Fibroblast of gingiva (primary cell): ENCODE data around the gene KCTD11.
"Not testable (repeated sequence)": the region's sequence is repeated elsewhere in the genome, so short reads cannot be mapped to it uniquely, and the experiment has no call there.

Source experiments
- DNase-seq: peaks from one replicate; pipeline ENCODE4 v3.0.0-alpha.2; 2011; ENCODE audit warnings: low read depth

The KCTD11 gene

DNA sequence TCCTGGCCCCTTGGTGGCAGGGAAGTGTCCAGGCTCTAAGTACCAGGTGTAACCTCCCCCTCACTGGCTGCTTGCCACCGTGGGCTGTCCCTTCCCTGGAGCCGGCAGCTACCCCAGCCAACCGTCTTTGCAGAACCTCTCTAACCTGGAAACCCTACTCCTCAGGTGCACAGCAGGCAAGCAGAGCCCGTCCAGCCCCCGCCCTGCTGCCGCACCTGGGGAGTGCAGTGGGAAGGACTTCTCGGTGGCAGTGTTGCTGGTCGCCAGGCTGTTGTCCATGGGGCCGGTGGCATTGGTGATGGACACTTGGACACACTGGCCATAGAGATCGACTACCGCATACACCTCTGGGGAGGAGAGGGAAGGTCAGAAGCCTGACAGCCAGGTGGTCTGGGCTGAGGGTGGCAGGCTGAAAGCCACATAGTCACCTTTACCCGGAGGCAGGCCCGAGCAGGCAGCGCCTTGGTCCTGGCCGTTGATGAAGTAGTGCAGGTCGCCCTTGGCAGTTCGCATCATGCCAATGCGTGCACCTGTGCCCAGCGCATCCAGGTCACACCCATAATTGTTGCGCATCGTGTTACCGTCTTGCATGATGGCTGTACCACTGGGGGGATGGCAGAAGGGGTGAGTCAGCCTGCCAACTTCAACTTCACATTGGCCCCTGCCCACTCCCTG lies 29.3 kb upstream of the KCTD11 start:
- no peak for DNase-seq

- no peak for DNase-seq
These were observed 28.1 kb upstream of the KCTD11 start for GRCh38 chr17:7323731-7324437.

GRCh38 chr17:7324438-7324779 lies 27.6 kb upstream of the KCTD11 start:
- DNase-seq, result no peak

GRCh38 chr17:7325031-7325528 lies 26.9 kb upstream of the KCTD11 start:
- DNase-seq, result no peak

GRCh38 chr17:7326186-7326585 lies 25.8 kb upstream of the KCTD11 start:
- no peak for DNase-seq

DNA sequence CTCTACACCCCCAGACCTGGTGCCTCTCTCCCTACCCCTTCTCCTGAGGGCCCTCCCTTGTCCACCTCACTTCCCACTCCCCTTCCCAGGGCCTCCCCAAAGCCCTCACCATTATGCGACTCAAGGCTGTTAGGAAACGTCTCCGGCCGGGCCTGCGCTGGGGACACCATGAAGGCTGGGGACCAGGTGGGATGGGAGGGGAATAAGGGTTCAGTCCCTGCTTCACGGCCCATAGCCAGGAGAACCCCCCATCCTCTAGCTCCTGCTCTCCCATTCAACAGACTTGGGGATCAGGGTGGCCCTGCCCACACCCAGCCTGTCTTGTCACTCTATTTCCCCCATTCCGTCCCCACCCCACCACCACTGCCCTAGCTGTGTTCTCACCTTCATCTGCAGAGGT lies 24.9 kb upstream of the KCTD11 start:
- no peak for DNase-seq

- DNase-seq, result no peak
These were observed 24.5 kb upstream of the KCTD11 start for GRCh38 chr17:7327501-7327900.

DNA sequence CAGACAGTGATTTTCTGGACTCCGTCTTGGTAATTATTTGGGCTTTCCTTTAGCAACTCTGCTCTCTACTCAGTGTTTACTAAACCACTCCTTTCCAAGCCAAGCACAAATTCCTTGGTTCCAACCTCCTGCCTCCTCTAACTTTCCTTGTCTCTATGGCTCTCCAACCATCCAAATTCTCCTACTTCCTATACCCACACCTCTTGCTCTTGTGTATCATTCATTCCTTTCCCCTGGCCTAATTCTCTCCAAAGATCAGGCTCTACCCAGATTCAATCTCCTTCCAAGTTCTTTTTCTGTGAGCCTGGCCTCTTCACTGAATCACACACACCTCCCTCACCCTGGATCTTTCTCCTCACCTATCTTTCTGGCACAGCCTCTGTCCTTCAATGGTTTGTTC lies 24.0 kb upstream of the KCTD11 start:
- DNase-seq, result no peak

DNA sequence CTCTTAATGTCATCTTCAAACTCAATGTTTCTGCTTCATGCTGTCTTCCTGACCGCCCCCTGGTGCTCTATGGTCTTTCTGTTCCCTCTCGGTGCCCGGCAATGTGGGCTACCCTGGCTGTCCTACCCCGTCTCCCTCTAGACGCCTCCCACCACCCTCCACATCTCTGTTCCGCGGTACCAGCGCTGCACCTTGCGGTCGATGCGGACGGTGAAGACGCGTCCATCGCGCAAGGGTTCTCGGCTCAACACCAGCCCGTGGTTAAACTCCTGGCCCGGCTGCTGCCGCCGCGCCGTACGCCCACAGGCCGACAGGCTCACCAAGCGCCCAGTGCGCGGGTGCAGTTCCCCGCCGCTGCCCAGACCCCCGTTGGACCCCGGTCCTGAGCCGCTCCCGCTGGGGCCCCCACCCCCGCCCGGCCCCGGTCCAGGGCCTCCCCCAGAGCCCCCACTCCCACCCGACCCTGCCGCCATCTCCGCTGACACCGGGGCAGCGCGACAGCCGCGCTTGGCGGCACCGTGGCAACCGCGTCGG lies 23.1 kb upstream of the KCTD11 start, which contains the start of gene NEURL4:
Gene NEURL4, minus strand, starts transcription at position 496 of the 534 bp plus-strand sequence. Its CDS starts 23 bp downstream, at position 473.
- no peak for DNase-seq

DNA sequence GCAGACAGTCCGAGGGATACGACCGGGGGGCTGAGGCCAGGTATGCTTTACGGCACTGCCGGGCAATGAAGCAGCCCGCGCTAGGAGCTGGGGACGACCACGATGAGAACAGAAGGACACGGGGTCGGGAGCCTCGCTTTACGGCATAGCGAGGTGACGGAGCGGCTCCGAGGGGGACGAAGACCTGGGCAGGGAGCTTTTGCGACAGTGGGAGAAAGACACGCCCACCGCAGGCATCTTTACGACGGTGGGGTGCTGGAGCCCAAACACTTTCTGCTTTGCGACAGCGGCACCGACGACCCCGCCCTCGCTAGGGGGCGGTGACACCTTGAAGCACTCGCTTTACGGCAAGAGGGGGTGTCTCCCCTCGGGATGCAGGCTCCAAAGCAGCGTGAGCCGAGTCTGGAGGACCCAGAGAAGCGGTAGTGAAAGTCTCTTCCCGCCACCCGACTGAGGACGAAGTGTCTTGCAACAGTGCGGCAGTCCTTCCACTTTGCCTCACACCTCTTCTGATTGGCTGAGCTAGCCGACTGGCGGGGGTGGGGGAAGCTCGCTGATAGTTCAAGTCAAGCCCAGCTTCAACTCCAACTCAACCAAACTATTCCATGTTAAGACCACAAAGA lies 22.5 kb upstream of the KCTD11 start:
- DNase-seq, result peak; percentile 100

- DNase-seq, result peak; percentile 68
These were observed 21.8 kb upstream of the KCTD11 start for GRCh38 chr17:7329997-7330637.

DNA sequence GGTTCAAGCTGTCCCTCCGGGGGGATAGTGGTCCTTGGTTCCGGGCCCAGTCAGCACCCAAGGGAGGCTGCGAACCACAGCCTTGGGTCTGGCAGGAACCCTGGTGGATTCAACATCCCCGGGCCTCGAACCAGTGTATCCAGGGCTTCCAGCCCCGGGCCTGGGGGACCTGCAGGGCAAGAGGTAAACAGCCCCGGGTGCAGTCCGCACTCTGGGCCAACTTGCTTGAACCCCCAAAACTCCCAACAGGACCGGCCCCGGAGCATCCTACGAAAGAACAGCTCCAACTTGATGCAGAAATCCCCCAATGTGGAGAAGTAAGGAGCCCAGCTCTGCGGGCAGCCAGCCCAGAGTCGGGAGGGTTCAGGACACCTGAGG lies 21.3 kb upstream of the KCTD11 start:
- no peak for DNase-seq

GRCh38 chr17:7332111-7332510 lies 19.9 kb upstream of the KCTD11 start:
- no peak for DNase-seq

- DNase-seq, result not testable (repeated sequence)
These were observed 19.3 kb upstream of the KCTD11 start for GRCh38 chr17:7332600-7333069.

DNA sequence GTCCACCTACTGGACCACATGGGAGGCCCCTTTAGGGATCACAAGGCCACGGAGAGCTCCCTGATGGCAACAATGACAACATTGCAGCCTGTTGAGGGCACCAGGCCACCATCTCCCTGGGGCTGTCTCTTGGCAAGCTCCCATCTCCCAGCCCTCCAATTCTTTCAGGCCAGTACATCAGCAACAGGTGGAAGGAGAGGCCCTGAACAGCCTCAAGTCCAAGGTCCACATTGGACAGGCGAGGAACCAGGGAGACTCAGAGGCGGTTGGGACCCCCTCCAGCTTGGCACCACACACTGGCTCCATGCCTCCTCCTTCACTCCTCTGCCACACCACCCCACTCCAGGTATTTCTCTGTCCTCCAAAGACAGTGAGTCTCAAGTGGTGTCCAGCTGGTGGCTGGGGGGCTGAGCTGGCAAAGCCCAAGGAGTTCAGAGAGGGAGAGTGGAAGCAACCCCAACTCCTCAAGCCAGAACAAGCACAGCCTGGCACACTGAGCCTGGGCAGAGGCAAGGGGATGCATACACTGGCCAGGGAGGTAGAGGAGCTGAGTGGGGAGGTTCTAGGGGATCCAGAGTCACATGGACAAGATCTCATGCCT lies 16.9 kb upstream of the KCTD11 start:
- no peak for DNase-seq

- DNase-seq, result not testable (repeated sequence)
These were observed 16.2 kb upstream of the KCTD11 start for GRCh38 chr17:7335765-7336164.

- no peak for DNase-seq
These were observed 15.5 kb upstream of the KCTD11 start, which contains the start of gene ACAP1 for GRCh38 chr17:7336240-7337175. TSS of gene ACAP1 (plus strand) at chr17:7336529. CDS start at chr17:7336735, 206 bp downstream.

- DNase-seq, result not testable (repeated sequence)
These were observed 14.4 kb upstream of the KCTD11 start for GRCh38 chr17:7337600-7337999.

DNA sequence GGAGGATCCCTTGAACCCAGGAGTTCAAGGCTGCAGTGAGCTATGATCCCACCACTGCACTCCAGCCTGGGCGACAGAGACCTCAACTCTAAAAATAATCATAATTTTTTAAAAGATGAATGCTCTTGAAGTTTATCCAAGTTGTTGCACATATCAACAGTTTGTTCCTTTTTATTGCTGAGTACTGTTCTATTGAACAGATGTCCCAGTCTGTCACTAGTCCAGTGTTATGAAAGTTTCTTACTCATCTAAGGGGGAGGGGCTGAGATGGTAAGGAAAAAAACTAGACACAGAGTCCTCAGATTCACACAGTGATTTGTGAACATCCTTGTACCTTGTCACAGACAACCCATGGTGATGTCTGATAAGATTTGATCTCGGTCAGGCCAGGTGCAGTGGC lies 11.8 kb upstream of the KCTD11 start:
- DNase-seq, result no peak

- no peak for DNase-seq
These were observed 10.1 kb upstream of the KCTD11 start for GRCh38 chr17:7341842-7342241.

DNA sequence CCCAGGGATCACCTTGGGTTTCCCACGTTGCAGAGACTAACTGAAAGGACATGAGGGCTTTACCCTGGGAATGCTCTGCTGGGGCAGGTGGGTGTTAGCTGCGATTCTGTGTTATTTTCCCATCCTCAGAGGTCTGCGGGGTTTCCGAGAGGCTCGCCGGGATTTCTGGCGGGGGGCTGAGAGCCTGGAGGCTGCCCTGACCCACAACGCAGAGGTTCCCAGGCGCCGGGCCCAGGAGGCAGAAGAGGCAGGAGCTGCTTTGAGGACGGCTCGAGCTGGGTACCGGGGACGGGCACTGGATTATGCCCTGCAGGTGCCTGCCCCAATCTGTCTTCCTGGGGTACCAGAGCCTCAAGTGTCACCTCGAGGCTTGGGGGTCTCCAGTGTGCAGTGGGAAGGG lies 8.7 kb upstream of the KCTD11 start:
- no peak for DNase-seq
